Neuronal stem cell (in vitro differentiated cells): ENCODE results near the gene CPNE9.

Source experiments
- DNase-seq: peaks from one replicate; pipeline ENCODE4 v3.0.0-alpha.2; 2013; ENCODE audit warnings: low spot score
- H2AFZ ChIP-seq: one replicate; pipeline ENCODE4 v1.6.1; 2013; ENCODE audit warnings: mild to moderate bottlenecking, low read length, inconsistent platforms
- H2AK5ac ChIP-seq: 2 replicates; pipeline ENCODE4 v1.6.1; 2013; ENCODE audit warnings: low read depth, mild to moderate bottlenecking, inconsistent platforms, low read length, moderate library complexity, mixed read lengths
- H2BK120ac ChIP-seq: 2 replicates; pipeline ENCODE4 v1.6.1; 2013; ENCODE audit warnings: low read depth, mild to moderate bottlenecking, inconsistent platforms, low read length, moderate library complexity, mixed read lengths
- H2BK12ac ChIP-seq: one replicate; pipeline ENCODE4 v1.6.1; 2013; ENCODE audit warnings: low read length, inconsistent platforms
- H2BK15ac ChIP-seq: 2 replicates; pipeline ENCODE4 v1.6.1; 2013; ENCODE audit warnings: mild to moderate bottlenecking, low read length, inconsistent platforms, mixed read lengths
- H2BK5ac ChIP-seq: one replicate; pipeline ENCODE4 v1.6.1; 2013; ENCODE audit warnings: inconsistent platforms, mild to moderate bottlenecking, low read length, moderate library complexity
- H3K14ac ChIP-seq: one replicate; pipeline ENCODE4 v1.6.1; 2013; ENCODE audit warnings: low read length, inconsistent platforms
- H3K18ac ChIP-seq: 2 replicates; pipeline ENCODE4 v1.6.1; 2013; ENCODE audit warnings: low read length, inconsistent platforms
- H3K23ac ChIP-seq: 2 replicates; pipeline ENCODE4 v1.6.1; 2013; ENCODE audit warnings: low read depth, mild to moderate bottlenecking, mixed read lengths, low read length, inconsistent platforms; ENCODE audit not compliant: poor library complexity
- H3K27ac ChIP-seq: replicated peaks from 3 replicates; pipeline ENCODE4 v1.5.1; 2013; ENCODE audit warnings: low read length, inconsistent platforms
- H3K27me3 ChIP-seq, 3 experiments: 2 replicates each; pipeline ENCODE4 v1.6.1; 2013; ENCODE audit warnings: low read length in 3 of 3, mild to moderate bottlenecking in 2 of 3, inconsistent platforms in 1 of 3, low read depth in 1 of 3, mixed read lengths in 1 of 3, moderate library complexity in 1 of 3; ENCODE audit not compliant: control insufficient read depth in 3 of 3, insufficient read depth in 3 of 3
- H3K36me3 ChIP-seq, 2 donors: replicated peaks in 1 of 2; 2 replicates each; pipeline ENCODE4 v1.6.1; 2013; ENCODE audit warnings: low read length in 2 of 2; ENCODE audit not compliant: control insufficient read depth in 2 of 2, insufficient read depth in 2 of 2
- H3K4ac ChIP-seq: 2 replicates; pipeline ENCODE4 v1.6.1; 2013; ENCODE audit warnings: inconsistent platforms, mild to moderate bottlenecking, low read length, moderate library complexity
- H3K4me1 ChIP-seq, 2 donors: 1 replicate in 1 of 2; 2 replicates in 1 of 2; pipeline ENCODE4 v1.6.1; 2013; ENCODE audit warnings: low read length in 2 of 2, low read depth in 1 of 2; ENCODE audit not compliant: control insufficient read depth in 2 of 2, insufficient read depth in 1 of 2
- H3K4me2 ChIP-seq: one replicate; pipeline ENCODE4 v1.6.1; 2013; ENCODE audit warnings: mild to moderate bottlenecking, low read length, inconsistent platforms; ENCODE audit not compliant: insufficient read depth, poor library complexity, severe bottlenecking
- H3K4me3 ChIP-seq, 2 donors: 2 replicates each; pipeline ENCODE4 v1.5.1; 2013; ENCODE audit warnings: low read length in 2 of 2, mild to moderate bottlenecking in 2 of 2, inconsistent platforms in 1 of 2, moderate library complexity in 1 of 2
- H3K79me1 ChIP-seq: one replicate; pipeline ENCODE4 v1.6.1; 2013; ENCODE audit warnings: low read depth, mild to moderate bottlenecking, inconsistent platforms, low read length, moderate library complexity
- H3K9ac ChIP-seq: one replicate; pipeline ENCODE4 v1.6.1; 2013; ENCODE audit warnings: mild to moderate bottlenecking, low read depth, low read length, inconsistent platforms; ENCODE audit not compliant: poor library complexity
- H3K9me3 ChIP-seq, 2 donors: replicated peaks in 1 of 2; 2 replicates each; pipeline versions ENCODE3 to v1.6.1; 2013; ENCODE audit warnings: low read length in 2 of 2, mild to moderate bottlenecking in 2 of 2, inconsistent platforms in 1 of 2, low read depth in 1 of 2, mixed read lengths in 1 of 2, moderate library complexity in 1 of 2; ENCODE audit not compliant: control insufficient read depth in 2 of 2, insufficient read depth in 1 of 2
- H4K8ac ChIP-seq: one replicate; pipeline ENCODE4 v1.6.1; 2013; ENCODE audit warnings: low read depth, mild to moderate bottlenecking, inconsistent platforms, low read length, moderate library complexity
- H4K91ac ChIP-seq: one replicate; pipeline ENCODE4 v1.6.1; 2013; ENCODE audit warnings: low read length, low read depth, mild to moderate bottlenecking, inconsistent platforms; ENCODE audit not compliant: poor library complexity
- WGBS, 2 donors: extraction: QIAGEN DNeasy Blood & Tissue Kit; methylation state at CpG; one replicate each; pipeline ENCODE4 v1.1.7; 2013; ENCODE audit warnings: missing lambda C conversion rate in 2 of 2, mixed read lengths in 1 of 2; ENCODE audit not compliant: insufficient read length in 2 of 2, insufficient replicate concordance in 1 of 2; ENCODE audit errors: extremely low coverage in 2 of 2; 5-methylcytosine and 5-hydroxymethylcytosine counted together

Gene CPNE9

GRCh38 chr3:9715764-9716437 lies 12.3 kb downstream of the CPNE9 start:
- H3K36me3 ChIP-seq, result no peaks in the 10 kb centered on the region
- no peak for DNase-seq
- no peak overlapping the region for H3K27ac ChIP-seq
- no peak overlapping the region for H2BK5ac ChIP-seq
- H3K14ac ChIP-seq, result no peak overlapping the region
- no peak overlapping the region for H2AK5ac ChIP-seq
- no peaks in the 10 kb centered on the region for H3K79me1 ChIP-seq
- H2BK15ac ChIP-seq, result no peak overlapping the region
- no peak overlapping the region for H3K4me2 ChIP-seq
- peak overlapping the region; percentile 47 for H2AFZ ChIP-seq
- no peak overlapping the region for H3K23ac ChIP-seq
- no peak overlapping the region for H3K4ac ChIP-seq
- H3K9me3 ChIP-seq, result no peaks in the 10 kb centered on the region
- H4K8ac ChIP-seq, result no peak overlapping the region
- no CpG with 5 or more reads among the region's 6 CpGs for WGBS, 2 donors
- no peak overlapping the region for H3K4me3 ChIP-seq
- no peak overlapping the region for H2BK12ac ChIP-seq
- H3K27me3 ChIP-seq, result peaks cover 0 to 8% (median 3%) of the 10 kb centered on the region in 3 experiments
- H3K4me1 ChIP-seq, result peaks cover 2 to 3% of the 10 kb centered on the region in 2 donors
- no peak overlapping the region for H2BK120ac ChIP-seq
- no peak overlapping the region for H4K91ac ChIP-seq
- H3K18ac ChIP-seq, result no peak overlapping the region
- no peak overlapping the region for H3K9ac ChIP-seq

GRCh38 chr3:9716801-9717555 lies 13.3 kb downstream of the CPNE9 start:
- WGBS, 2 donors, result no CpG with 5 or more reads among the region's 5 CpGs
- Histone ChIP-seq H3K27me3 (peaks cover 0 to 8% (median 3%) of the 10 kb centered on the region in 3 experiments), H3K4me1 (peaks cover 2 to 4% of the 10 kb centered on the region in 2 donors)

GRCh38 chr3:9717563-9717962 lies 13.9 kb downstream of the CPNE9 start:
- no CpG with 5 or more reads among the region's 1 CpG for WGBS, 2 donors
- Histone ChIP-seq H2BK5ac (no peak overlapping the region), H3K23ac (no peak overlapping the region), H3K18ac (no peak overlapping the region), H3K4me1 (peaks cover 2 to 4% of the 10 kb centered on the region in 2 donors), H4K91ac (no peak overlapping the region), H3K27ac (no peak overlapping the region), H3K4me3 (no peak overlapping the region), H3K27me3 (peaks cover 0 to 4% (median 3%) of the 10 kb centered on the region in 3 experiments), H3K9ac (no peak overlapping the region), H2BK12ac (no peak overlapping the region), H3K4me2 (no peak overlapping the region), H2AK5ac (no peak overlapping the region), H3K36me3 (no peaks in the 10 kb centered on the region), H3K9me3 (no peaks in the 10 kb centered on the region), H2AFZ (no peak overlapping the region), H4K8ac (no peak overlapping the region), H2BK15ac (no peak overlapping the region), H3K4ac (no peak overlapping the region), H3K79me1 (no peaks in the 10 kb centered on the region), H3K14ac (no peak overlapping the region), H2BK120ac (no peak overlapping the region)
- DNase-seq, result no peak

More at GRCh38 chr3:9716801-9717555, 13.3 kb downstream of the CPNE9 start:
- Histone ChIP-seq H3K23ac (no peak overlapping the region), H2AK5ac (no peak overlapping the region), H3K27ac (no peak overlapping the region), H3K36me3 (no peaks in the 10 kb centered on the region), H3K14ac (no peak overlapping the region), H2BK5ac (no peak overlapping the region), H4K91ac (no peak overlapping the region), H3K79me1 (no peaks in the 10 kb centered on the region), H3K9ac (no peak overlapping the region), H3K18ac (no peak overlapping the region), H3K9me3 (no peaks in the 10 kb centered on the region), H2AFZ (no peak overlapping the region), H3K4ac (no peak overlapping the region), H3K4me2 (no peak overlapping the region), H4K8ac (no peak overlapping the region), H2BK15ac (no peak overlapping the region), H2BK12ac (no peak overlapping the region), H3K4me3 (no peak overlapping the region), H2BK120ac (no peak overlapping the region)
- DNase-seq, result no peak

- Histone ChIP-seq H2AFZ (no peak overlapping the region), H2BK5ac (no peak overlapping the region), H2BK15ac (no peak overlapping the region), H3K27ac (no peak overlapping the region), H3K4ac (no peak overlapping the region), H3K79me1 (no peaks in the 10 kb centered on the region), H2BK120ac (no peak overlapping the region), H3K9me3 (no peaks in the 10 kb centered on the region), H3K23ac (no peak overlapping the region), H3K18ac (no peak overlapping the region), H3K14ac (no peak overlapping the region), H4K91ac (no peak overlapping the region), H2BK12ac (no peak overlapping the region), H3K9ac (no peak overlapping the region), H3K4me3 (peak overlapping the region in 1 of 2 donors; percentile 24), H3K27me3 (peaks cover 0 to 2% (median 0%) of the 10 kb centered on the region in 3 experiments), H3K4me2 (no peak overlapping the region), H2AK5ac (no peak overlapping the region), H3K36me3 (no peaks in the 10 kb centered on the region), H4K8ac (no peak overlapping the region), H3K4me1 (peaks cover 2 to 4% of the 10 kb centered on the region in 2 donors)
- WGBS, 2 donors, result no CpG with 5 or more reads among the region's 4 CpGs
- DNase-seq, result no peak
Observed at GRCh38 chr3:9718118-9718517, 14.5 kb downstream of the CPNE9 start.
